ENCODE measurements around the gene MCM9.
"Not testable (repeated sequence)": the region's sequence is repeated elsewhere in the genome, so short reads cannot be mapped to it uniquely, and the experiment has no call there.

Gene MCM9

DNA sequence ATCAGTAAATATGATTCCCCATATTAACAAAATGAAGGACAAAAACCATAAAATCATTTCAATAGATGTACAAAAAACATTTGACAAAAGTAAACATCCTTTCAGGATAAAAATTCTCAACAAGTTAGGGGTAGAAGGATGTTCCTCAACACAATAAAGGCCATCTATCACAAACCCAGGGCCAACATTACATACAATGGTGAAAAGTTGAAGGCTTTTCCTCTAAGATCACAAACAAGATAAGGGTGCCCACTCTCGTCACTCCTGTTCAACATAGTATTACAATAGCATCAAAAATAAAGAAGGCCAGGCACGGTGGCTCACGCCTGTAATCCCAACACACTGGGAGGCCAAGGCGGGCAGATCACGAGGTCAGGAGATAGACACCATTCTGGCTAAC lies 63.6 kb downstream of the MCM9 start:
- TF ChIP-seq, protein P1, sequence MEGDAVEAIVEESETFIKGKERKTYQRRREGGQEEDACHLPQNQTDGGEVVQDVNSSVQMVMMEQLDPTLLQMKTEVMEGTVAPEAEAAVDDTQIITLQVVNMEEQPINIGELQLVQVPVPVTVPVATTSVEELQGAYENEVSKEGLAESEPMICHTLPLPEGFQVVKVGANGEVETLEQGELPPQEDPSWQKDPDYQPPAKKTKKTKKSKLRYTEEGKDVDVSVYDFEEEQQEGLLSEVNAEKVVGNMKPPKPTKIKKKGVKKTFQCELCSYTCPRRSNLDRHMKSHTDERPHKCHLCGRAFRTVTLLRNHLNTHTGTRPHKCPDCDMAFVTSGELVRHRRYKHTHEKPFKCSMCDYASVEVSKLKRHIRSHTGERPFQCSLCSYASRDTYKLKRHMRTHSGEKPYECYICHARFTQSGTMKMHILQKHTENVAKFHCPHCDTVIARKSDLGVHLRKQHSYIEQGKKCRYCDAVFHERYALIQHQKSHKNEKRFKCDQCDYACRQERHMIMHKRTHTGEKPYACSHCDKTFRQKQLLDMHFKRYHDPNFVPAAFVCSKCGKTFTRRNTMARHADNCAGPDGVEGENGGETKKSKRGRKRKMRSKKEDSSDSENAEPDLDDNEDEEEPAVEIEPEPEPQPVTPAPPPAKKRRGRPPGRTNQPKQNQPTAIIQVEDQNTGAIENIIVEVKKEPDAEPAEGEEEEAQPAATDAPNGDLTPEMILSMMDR (IDR thresholded peaks at IDR 0.05; ENCODE audit: insufficient read depth, low read depth, low read length, missing control alignments), result no peak
- no peak for DNase-seq (ENCODE audit: low read depth)
- H3K4me3 ChIP-seq (ENCODE audit: low read length), result no peak overlapping the region

- no peak for DNase-seq (ENCODE audit: low read depth)
- TF ChIP-seq, protein P1 (IDR thresholded peaks at IDR 0.05; ENCODE audit: insufficient read depth, low read depth, low read length, missing control alignments), result no peak
- no peak overlapping the region for H3K4me3 ChIP-seq (ENCODE audit: low read length)
Measured at GRCh38 chr6:118869894-118870589, 64.9 kb downstream of the MCM9 start.

- TF ChIP-seq, protein P1 (IDR thresholded peaks at IDR 0.05; ENCODE audit: insufficient read depth, low read depth, low read length, missing control alignments), result no peak
- no peak overlapping the region for H3K4me3 ChIP-seq (ENCODE audit: low read length)
- DNase-seq (ENCODE audit: low read depth), result peak; percentile 57
Measured at GRCh38 chr6:118869350-118869749, 65.6 kb downstream of the MCM9 start.

DNA sequence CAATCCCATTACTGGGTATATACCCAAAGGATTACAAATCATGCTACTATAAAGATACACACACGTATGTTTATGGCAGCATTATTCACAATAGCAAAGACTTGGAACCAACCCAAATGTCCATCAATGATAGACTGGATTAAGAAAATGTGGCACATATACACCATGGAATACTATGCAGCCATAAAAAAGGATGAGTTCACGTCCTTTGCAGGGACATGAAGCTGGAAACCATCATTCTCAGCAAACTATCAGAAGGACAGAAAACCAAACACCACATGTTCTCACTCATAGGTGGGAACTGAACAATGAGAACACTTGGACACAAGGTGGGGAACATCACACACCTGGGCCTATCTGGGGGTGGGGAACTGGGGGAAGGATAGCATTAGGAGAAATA lies 66.1 kb downstream of the MCM9 start:
- not testable (repeated sequence) for DNase-seq (ENCODE audit: low read depth); H3K4me3 ChIP-seq (ENCODE audit: low read length)

DNA sequence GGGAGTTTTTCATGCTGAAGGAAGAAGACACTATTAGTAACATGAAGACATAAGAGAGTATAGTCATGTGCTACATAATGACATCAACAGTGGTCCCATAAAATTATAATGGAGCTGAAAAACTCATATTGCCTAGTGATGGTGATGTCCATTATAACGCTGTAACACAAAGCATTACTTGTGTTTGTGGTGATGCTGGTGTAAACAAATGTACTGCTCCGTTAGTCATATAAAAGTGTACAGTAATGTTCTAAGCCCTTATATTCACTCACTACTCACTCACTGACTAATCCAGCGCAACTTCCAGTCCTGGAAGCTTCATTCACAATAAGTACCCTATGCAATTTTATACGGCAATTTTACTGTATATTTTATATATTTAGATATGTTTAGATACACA lies 67.8 kb downstream of the MCM9 start:
- DNase-seq (ENCODE audit: low read depth), result peak; percentile 51
- no peak overlapping the region for H3K4me3 ChIP-seq (ENCODE audit: low read length)
- TF ChIP-seq, protein P1 (IDR thresholded peaks at IDR 0.05; ENCODE audit: insufficient read depth, low read depth, low read length, missing control alignments), result no peak

DNA sequence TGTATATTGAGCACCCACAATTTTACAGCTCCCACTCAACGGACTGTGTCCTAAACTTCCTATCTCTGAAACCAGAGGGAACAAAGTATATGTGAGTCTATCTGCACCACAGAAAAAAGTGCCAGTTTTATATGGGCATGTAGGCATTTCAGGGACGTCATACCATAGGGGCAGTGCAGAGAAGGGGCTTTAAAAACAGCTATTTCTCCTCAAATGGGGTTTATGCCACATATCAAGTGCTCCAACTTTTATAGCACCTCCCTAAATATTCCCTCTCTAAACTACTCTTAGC lies 69.9 kb downstream of the MCM9 start:
- H3K4me3 ChIP-seq (ENCODE audit: low read length), result no peak overlapping the region
- TF ChIP-seq, protein P1 (IDR thresholded peaks at IDR 0.05; ENCODE audit: insufficient read depth, low read depth, low read length, missing control alignments), result no peak
- no peak for DNase-seq (ENCODE audit: low read depth)

DNA sequence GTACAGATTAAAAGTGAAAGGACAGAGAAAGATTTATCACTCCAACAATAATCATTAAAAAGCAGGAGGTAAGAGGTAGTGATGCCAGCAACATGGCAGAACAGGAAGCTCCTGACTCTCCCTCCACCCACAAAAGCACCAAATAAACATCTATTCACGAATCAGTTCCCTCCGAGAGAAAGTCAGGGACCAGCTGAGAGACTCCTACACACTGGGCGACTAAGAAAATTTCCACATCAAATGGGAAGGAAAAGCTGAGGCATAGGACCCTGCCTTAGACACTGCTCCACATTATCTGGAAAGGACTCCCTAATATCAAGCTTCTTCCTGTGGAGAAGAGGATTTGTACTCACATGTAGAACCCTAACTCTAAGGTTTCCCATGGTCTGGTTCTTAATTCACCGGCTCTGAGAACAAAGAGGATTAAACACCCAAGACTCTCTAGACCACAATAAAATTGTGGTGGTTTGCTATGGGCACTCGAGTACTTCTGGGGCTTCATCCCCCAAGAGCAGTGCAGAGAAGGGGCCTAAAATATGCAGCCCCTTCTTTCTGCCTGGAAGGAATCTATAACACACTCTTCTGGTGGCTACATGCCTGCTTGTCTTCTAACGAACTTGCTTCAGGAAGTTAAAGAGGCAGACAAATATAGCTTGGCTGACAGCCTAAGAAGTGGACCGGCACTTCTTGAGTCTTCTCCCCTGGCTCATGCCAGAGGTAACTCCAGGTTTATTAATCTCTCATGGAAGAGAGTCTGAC lies 70.4 kb downstream of the MCM9 start:
- H3K4me3 ChIP-seq (ENCODE audit: low read length), result no peak overlapping the region
- TF ChIP-seq, protein P1 (IDR thresholded peaks at IDR 0.05; ENCODE audit: insufficient read depth, low read depth, low read length, missing control alignments), result no peak
- DNase-seq (ENCODE audit: low read depth), result no peak

Measured in epithelial cell of esophagus (primary cell).